Nephron (organoid): ENCODE data around the gene SPATA2.

Experiments used
- H3K27ac Mint-ChIP-seq, 3 experiments: 2 replicates each; pipeline ENCODE4 v1.8.0; 2020; ENCODE audit warnings: mixed read lengths in 3 of 3, mild to moderate bottlenecking in 2 of 3, moderate library complexity in 1 of 3
- H3K27me3 Mint-ChIP-seq: 2 replicates; pipeline ENCODE4 v1.8.0; 2021; ENCODE audit warnings: low read depth, mild to moderate bottlenecking, moderate library complexity, mixed read lengths
- H3K36me3 Mint-ChIP-seq: 2 replicates; pipeline ENCODE4 v1.8.0; 2020; ENCODE audit warnings: low read depth, mixed read lengths
- H3K4me1 Mint-ChIP-seq: 2 replicates; pipeline ENCODE4 v1.8.0; 2020; ENCODE audit warnings: mixed read lengths
- H3K4me3 Mint-ChIP-seq, 3 experiments: 2 replicates each; pipeline ENCODE4 v1.8.0; 2020; ENCODE audit warnings: mild to moderate bottlenecking in 3 of 3, mixed read lengths in 3 of 3, moderate library complexity in 2 of 3
- H3K9me3 Mint-ChIP-seq: 2 replicates; pipeline ENCODE4 v1.8.0; 2020; ENCODE audit warnings: mixed read lengths
- CTCF ChIP-seq, 3 experiments: fragments of 200-600 bp; sonication (generic); IDR thresholded peaks; one replicate each; pipeline ENCODE4 v1.5.0; 2021; ENCODE audit warnings: antibody characterized with exemption in 3 of 3; ENCODE audit not compliant: unreplicated experiment in 3 of 3

Gene SPATA2

GRCh38 chr20:49889001-49889934 lies 26.1 kb downstream of the SPATA2 start:
- H3K9me3 Mint-ChIP-seq = no peaks in the 10 kb centered on the region
- peak overlapping the region; percentile 64 to 95 (median 93) for H3K27ac Mint-ChIP-seq
- H3K4me1 Mint-ChIP-seq = peaks cover 70% of the 10 kb centered on the region
- TF ChIP-seq CTCF (IDR thresholded peaks at IDR 0.05; ENCODE audit: unreplicated experiment in 3 of 3) = no peak
- H3K36me3 Mint-ChIP-seq = peaks cover 8% of the 10 kb centered on the region
- H3K4me3 Mint-ChIP-seq = peak overlapping the region in 1 of 3 experiments; percentile 36
- no peaks in the 10 kb centered on the region for H3K27me3 Mint-ChIP-seq

DNA sequence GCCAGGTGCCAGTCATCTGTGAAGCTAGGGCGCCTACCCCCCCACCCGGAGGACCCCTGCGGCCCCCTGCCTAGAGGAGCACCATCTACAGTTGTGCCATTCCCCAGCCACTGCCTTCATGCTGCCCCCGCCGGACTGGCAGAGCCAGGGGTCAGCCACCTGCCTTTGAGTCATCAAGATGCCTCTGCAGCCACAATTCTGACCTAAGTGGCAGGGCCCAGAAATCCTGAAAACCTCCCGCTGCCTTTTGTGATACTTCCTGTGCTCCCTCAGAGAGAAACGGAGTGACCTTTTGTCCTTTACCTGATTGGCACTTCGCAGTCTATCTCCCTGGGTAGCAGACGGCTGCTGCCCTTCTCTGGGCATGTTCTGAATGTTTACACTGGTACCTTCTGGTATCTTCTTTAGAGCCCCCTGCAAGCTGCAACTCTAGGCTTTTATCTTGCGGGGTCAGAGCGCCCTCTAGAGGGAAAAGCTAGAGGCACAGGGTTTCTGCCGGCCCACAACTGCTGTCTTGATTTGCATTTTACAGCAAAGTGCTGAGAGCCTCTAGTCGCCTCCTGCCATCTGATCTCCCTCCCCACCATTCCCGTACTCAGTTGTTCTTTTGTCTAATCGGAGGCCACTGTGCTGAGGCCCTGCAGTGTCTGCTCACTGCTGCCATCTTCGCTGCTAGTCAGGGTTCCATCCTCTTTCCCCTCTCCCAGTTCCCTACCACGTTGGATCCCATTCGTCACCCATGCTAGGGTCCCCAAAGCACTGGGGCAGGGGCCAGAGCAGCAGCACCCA lies 26.9 kb downstream of the SPATA2 start:
- H3K4me1 Mint-ChIP-seq = peaks cover 62% of the 10 kb centered on the region
- TF ChIP-seq CTCF (IDR thresholded peaks at IDR 0.05; ENCODE audit: unreplicated experiment in 3 of 3) = peak; percentile 81 to 84 (median 84)
- H3K36me3 Mint-ChIP-seq = peaks cover 17% of the 10 kb centered on the region
- no peaks in the 10 kb centered on the region for H3K9me3 Mint-ChIP-seq
- peak overlapping the region; percentile 53 to 66 (median 58) for H3K27ac Mint-ChIP-seq
- no peaks in the 10 kb centered on the region for H3K27me3 Mint-ChIP-seq
- H3K4me3 Mint-ChIP-seq = peak overlapping the region in 1 of 3 experiments; percentile 14

DNA sequence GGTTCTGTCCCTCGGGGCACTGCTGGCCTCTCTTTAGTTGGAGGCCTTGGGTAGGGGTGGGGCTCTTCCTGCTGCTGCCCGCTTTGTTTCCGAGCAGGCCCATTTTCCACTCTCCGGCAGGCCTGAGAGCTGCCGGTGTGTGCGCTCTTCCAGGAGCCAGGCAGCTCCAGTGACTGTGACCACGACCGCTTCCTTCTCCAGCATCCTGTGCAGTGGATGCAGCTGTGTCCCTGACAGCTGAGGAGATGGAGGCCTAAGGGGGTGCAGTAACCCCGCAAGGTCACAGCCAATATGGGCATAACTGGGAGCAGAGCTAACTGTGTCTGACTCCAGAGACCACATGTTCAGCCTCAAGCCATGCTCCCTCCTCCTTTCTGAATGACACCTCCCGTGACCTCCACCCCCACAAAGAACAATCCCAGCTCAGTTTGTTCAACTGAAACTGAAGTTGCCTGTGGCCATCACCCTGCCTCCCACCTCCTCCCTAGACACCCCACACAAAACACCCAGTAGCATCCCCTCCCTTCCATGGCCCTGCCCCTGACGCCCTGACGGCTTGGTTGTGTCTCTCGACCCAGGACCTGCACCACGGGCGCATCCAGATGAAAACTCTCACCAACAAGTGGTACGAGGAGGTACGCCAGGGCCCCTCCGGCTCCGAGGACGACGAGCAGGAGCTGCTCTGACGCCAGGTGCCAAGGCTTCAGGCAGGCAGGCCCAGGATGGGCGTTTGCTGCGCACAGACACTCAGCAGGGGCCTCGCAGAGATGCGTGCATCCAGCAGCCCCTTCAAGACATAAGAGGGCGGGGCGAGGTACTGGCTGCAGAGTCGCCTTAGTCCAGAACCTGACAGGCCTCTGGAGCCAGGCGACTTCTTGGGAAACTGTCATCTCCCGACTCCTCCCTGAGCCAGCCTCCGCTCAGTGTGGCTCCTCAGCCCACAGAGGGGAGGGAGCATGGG lies 27.8 kb downstream of the SPATA2 start:
- H3K27me3 Mint-ChIP-seq = no peaks in the 10 kb centered on the region
- H3K4me3 Mint-ChIP-seq = no peak overlapping the region
- H3K27ac Mint-ChIP-seq = peak overlapping the region; percentile 9 to 84 (median 83)
- H3K36me3 Mint-ChIP-seq = peaks cover 18% of the 10 kb centered on the region
- no peak for TF ChIP-seq CTCF (IDR thresholded peaks at IDR 0.05; ENCODE audit: unreplicated experiment in 3 of 3)
- H3K9me3 Mint-ChIP-seq = no peaks in the 10 kb centered on the region
- H3K4me1 Mint-ChIP-seq = peaks cover 56% of the 10 kb centered on the region

DNA sequence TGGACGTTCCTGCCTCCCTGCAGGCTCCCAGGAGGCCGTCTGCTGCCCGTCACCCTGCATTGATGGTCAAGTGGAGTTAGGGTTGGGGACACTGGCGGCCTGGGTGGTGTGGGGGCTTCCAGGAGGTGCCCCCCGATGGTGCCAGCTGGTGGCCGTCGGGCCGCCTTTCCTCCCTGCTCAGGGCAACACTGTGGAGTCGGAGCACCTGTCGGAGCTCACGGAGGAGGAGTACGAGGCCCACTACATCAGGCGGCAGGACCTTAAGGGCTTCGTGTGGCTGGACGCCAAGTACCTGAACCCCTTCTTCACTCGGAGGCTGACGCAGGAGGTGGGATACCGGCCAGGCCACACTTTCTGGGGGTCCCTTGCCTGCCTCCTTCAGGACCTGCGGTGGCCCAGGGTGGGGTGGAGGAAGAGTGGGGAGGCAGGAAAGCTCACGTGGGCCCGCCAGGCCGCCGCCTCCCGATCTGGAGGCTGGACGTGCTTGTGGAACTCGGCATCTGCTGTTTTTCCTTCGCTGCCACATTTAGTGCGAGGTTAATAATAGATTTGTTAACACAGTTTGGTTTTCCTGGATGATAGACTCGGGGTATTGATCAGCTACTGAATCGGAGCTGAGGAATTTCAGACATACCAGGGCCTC lies 28.6 kb downstream of the SPATA2 start:
- peaks cover 26% of the 10 kb centered on the region for H3K36me3 Mint-ChIP-seq
- H3K9me3 Mint-ChIP-seq = no peaks in the 10 kb centered on the region
- H3K4me3 Mint-ChIP-seq = no peak overlapping the region
- H3K27ac Mint-ChIP-seq = peak overlapping the region; percentile 9 to 84 (median 83)
- H3K27me3 Mint-ChIP-seq = no peaks in the 10 kb centered on the region
- H3K4me1 Mint-ChIP-seq = peaks cover 50% of the 10 kb centered on the region
- no peak for TF ChIP-seq CTCF (IDR thresholded peaks at IDR 0.05; ENCODE audit: unreplicated experiment in 3 of 3)
